Limb (tissue), 2 donors: ENCODE data around the gene TEX29.

ENCODE experiments used
- DNase-seq, 2 donors: peaks; one replicate each; pipeline ENCODE4 v3.0.0-alpha.2; 2016; ENCODE audit errors: extremely low spot score in 2 of 2

Gene TEX29

GRCh38 chr13:111390522-111391270 lies 70.3 kb downstream of the TEX29 start:
- no peak for DNase-seq

- no peak for DNase-seq
Measured at GRCh38 chr13:111392486-111392885, 72.0 kb downstream of the TEX29 start.

DNA sequence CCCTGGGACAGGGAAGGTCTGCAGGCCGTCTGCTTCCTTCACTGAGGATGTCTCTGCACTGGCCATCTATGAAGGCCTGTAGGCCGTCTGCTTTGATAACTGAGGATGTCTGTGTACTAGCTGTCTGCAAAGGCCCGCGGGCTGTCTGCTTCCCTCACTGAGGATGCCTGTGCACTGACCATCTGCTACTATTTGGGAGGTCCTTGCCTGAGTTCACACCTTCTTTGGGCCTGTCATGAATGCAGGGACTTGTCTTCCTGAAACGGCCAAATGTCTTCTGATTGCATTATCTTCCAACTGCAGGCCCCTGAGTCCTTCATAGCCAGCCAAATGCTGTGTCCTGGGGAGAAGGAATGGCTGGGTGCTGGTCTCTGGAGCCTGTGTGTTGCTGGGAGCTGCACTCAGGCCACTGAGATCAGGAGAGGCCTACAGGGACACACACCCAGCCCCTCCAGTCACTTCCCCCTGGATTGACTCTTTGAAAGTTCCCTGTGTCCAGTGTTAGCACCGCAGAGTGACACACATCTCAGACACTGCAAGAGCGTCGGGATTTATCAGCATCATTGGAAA lies 72.9 kb downstream of the TEX29 start:
- DNase-seq, result no peak
